PC-9 (cell line): Measurements from ENCODE around the gene TM4SF5. TPM values are rescaled to one million over a fixed set of nuclear protein-coding genes. Genes with fewer than 3 reads are reported as not detected.

Source experiments
- BruUV-seq: library from RNA; stranded (reverse); fragments of 400-500 nt; replicated peaks from 2 replicates; lab custom pipeline; 2021; lab: Mats Ljungman, UMichigan
- CTCF ChIA-PET: fragments of 300-600 bp; sonication (Branson Sonifier 250); formaldehyde crosslinking; loops from one replicate; lab custom pipeline; 2022; ENCODE audit warnings: antibody characterized with exemption; lab: Charles Lee
- POLR2A ChIA-PET: fragments of 300-600 bp; sonication (Branson Sonifier 250); formaldehyde crosslinking; loops from one replicate; lab custom pipeline; 2022; ENCODE audit warnings: antibody characterized with exemption; ENCODE audit not compliant: unreplicated experiment; lab: Charles Lee
- DNase-seq, 2 experiments: peaks; one replicate each; pipeline versions ENCODE4 v3.0.0 to v3.0.0-alpha.2; 2015 to 2022; ENCODE audit warnings: mixed read lengths in 1 of 2
- H2AFZ ChIP-seq: fragments of 200-600 bp; sonication (generic); 2 replicates; pipeline ENCODE4 v1.8.1; 2017; ENCODE audit warnings: antibody characterized with exemption
- H3F3A ChIP-seq: fragments of 200-600 bp; sonication (generic); 2 replicates; pipeline ENCODE4 v1.8.1; 2017; ENCODE audit warnings: antibody characterized with exemption, mild to moderate bottlenecking, low read depth; ENCODE audit not compliant: insufficient read depth
- H3K27ac ChIP-seq: fragments of 200-600 bp; sonication (generic); 2 replicates; pipeline ENCODE4 v1.6.1; 2016; ENCODE audit warnings: mixed run types
- H3K27me3 ChIP-seq: fragments of 200-600 bp; sonication (generic); 2 replicates; pipeline ENCODE4 v1.6.1; 2016; ENCODE audit warnings: low read depth, mixed run types; ENCODE audit not compliant: insufficient read depth
- H3K36me3 ChIP-seq: fragments of 200-600 bp; sonication (generic); 2 replicates; pipeline ENCODE4 v1.6.1; 2016; ENCODE audit warnings: low read depth, mixed run types
- H3K4me1 ChIP-seq: fragments of 200-600 bp; sonication (generic); replicated peaks from 2 replicates; pipeline ENCODE4 v1.6.1; 2016; ENCODE audit warnings: mixed run types; ENCODE audit not compliant: insufficient read depth
- H3K4me2 ChIP-seq: fragments of 200-600 bp; sonication (generic); 2 replicates; pipeline ENCODE4 v1.6.1; 2017; ENCODE audit warnings: mixed run types
- H3K4me3 ChIP-seq: fragments of 200-600 bp; sonication (generic); 2 replicates; pipeline ENCODE4 v1.6.1; 2016; ENCODE audit warnings: mixed run types
- H3K79me2 ChIP-seq: fragments of 200-600 bp; sonication (generic); 2 replicates; pipeline ENCODE4 v1.6.1; 2017; ENCODE audit warnings: low read depth, mixed run types
- H3K9me2 ChIP-seq: fragments of 200-600 bp; sonication (generic); 2 replicates; pipeline ENCODE4 v1.8.1; 2017; ENCODE audit warnings: mild to moderate bottlenecking; ENCODE audit not compliant: insufficient read depth
- H3K9me3 ChIP-seq: fragments of 200-600 bp; sonication (generic); 2 replicates; pipeline ENCODE4 v1.8.1; 2016; ENCODE audit warnings: low read depth; ENCODE audit not compliant: insufficient read depth
- H4K20me1 ChIP-seq: fragments of 200-600 bp; sonication (generic); 2 replicates; pipeline ENCODE4 v1.8.1; 2017; ENCODE audit not compliant: insufficient read depth
- EZH2 ChIP-seq: fragments of 200-600 bp; sonication (generic); IDR thresholded peaks from 2 replicates; pipeline ENCODE4 v1.8.0; 2017; ENCODE audit warnings: antibody characterized with exemption, low read depth
- intact Hi-C: fragments of 100-400 bp; cut with micrococcal nuclease; formaldehyde crosslinking; loops from one replicate; pipeline ENCODE4 v1.10.0; 2022; ENCODE audit not compliant: unreplicated experiment
- total RNA-seq: library from RNA; stranded (reverse); gene quantifications from 2 replicates; pipeline ENCODE4 v1.2.3, GENCODE V29; 2021
- TF ChIP-seq, protein P1 (sequence below): fragments of 200-600 bp; sonication (generic); conservative IDR thresholded peaks from 2 replicates; pipeline ENCODE4 v1.6.1; 2017; ENCODE audit warnings: mixed run types, antibody characterized with exemption, mild to moderate bottlenecking, moderate library complexity

TM4SF5 gene
- total RNA-seq, 1 experiment from 2014 or later, result not detected

DNA sequence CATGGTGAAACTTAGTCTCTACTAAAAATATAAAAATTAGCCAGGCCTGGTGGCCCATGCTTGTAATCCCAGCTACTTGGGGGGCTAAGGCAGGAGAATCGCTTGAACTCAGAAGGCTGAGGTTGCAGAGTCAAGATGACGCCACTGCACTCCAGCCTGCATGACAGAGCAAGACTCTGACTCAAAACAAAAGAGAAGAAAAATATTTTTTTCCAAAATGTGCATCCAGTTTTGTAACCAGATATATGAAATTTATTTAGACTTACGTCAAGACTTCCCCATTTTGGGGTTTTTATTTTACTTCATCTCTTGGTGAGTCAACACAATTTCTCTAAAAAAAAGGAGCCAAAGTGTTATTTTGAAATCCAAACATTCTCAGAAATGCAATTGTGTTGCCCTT is 5.5 kb upstream of the TM4SF5 start:
- Histone ChIP-seq H2AFZ (no peak overlapping the region), H3K27me3 (no peaks in the 10 kb centered on the region), H4K20me1 (no peaks in the 10 kb centered on the region), H3K9me3 (no peaks in the 10 kb centered on the region), H3F3A (no peaks in the 10 kb centered on the region), H3K79me2 (no peaks in the 10 kb centered on the region), H3K9me2 (no peaks in the 10 kb centered on the region), H3K27ac (no peak overlapping the region), H3K36me3 (no peaks in the 10 kb centered on the region), H3K4me3 (no peak overlapping the region), H3K4me2 (no peak overlapping the region), H3K4me1 (no peaks in the 10 kb centered on the region)
- no TSS peak for BruUV-seq
- intact Hi-C loops, result no loop called here
- no peak for DNase-seq
- TF ChIP-seq, protein P1, sequence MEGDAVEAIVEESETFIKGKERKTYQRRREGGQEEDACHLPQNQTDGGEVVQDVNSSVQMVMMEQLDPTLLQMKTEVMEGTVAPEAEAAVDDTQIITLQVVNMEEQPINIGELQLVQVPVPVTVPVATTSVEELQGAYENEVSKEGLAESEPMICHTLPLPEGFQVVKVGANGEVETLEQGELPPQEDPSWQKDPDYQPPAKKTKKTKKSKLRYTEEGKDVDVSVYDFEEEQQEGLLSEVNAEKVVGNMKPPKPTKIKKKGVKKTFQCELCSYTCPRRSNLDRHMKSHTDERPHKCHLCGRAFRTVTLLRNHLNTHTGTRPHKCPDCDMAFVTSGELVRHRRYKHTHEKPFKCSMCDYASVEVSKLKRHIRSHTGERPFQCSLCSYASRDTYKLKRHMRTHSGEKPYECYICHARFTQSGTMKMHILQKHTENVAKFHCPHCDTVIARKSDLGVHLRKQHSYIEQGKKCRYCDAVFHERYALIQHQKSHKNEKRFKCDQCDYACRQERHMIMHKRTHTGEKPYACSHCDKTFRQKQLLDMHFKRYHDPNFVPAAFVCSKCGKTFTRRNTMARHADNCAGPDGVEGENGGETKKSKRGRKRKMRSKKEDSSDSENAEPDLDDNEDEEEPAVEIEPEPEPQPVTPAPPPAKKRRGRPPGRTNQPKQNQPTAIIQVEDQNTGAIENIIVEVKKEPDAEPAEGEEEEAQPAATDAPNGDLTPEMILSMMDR, result no peak
- TF ChIP-seq EZH2, result no peak
- CTCF ChIA-PET, result no interaction called here
- POLR2A ChIA-PET, result no interaction called here

DNA sequence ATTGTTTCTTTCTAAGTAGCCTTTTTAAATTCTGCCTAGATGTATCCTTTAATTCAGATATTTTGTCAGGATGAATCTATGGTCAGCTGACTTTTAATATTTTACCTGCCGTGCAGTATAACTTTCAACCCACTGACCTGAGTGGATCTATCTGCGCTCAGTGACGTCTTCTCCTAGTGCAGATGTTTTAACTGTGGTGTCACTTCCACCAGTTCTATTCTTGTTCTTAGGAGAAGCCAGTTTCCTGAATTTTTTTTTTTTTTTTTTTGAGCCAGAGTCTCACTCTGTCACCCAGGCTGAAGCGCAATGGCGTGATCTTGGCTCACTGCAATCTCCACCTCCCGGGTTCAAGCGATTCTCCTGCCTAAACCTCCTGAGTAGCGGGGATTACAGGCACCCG is 5.0 kb upstream of the TM4SF5 start:
- BruUV-seq, result no TSS peak
- Histone ChIP-seq H2AFZ (no peak overlapping the region), H3K79me2 (no peaks in the 10 kb centered on the region), H3K9me2 (no peaks in the 10 kb centered on the region), H3K36me3 (no peaks in the 10 kb centered on the region), H3K4me1 (no peaks in the 10 kb centered on the region), H3K27me3 (no peaks in the 10 kb centered on the region), H3K27ac (no peak overlapping the region), H3K9me3 (no peaks in the 10 kb centered on the region), H3K4me3 (no peak overlapping the region), H3F3A (no peaks in the 10 kb centered on the region), H4K20me1 (no peaks in the 10 kb centered on the region), H3K4me2 (no peak overlapping the region)
- DNase-seq, result no peak
- ChIA-PET CTCF (no interaction called here), POLR2A (no interaction called here)
- intact Hi-C loops, result no loop called here
- TF ChIP-seq, protein P1, result no peak
- no peak for TF ChIP-seq EZH2

DNA sequence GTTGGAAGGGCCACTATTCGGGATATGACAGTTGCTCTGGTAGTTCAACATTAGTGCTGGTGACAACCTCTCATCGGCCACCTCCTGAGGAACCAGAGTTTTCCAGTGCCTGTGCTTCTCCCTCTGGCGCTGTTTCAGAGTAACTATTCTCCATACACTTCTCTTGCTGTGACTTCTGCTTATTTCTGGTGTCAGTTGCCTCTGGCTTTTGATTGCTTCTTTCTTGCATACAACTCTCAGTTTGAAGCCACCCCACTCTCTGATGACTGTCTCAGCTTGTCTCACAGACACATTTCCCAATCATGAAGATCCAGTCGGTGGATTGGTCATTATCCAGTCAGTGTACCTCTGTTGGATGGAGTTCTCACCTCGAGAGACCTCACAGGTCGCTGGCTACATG is 3.4 kb upstream of the TM4SF5 start:
- Histone ChIP-seq H3K9me2 (no peaks in the 10 kb centered on the region), H3K4me1 (no peaks in the 10 kb centered on the region), H3K27me3 (0 out of 2 replicates have a peak, but pooled peaks cover 4% of the 10 kb centered on the region), H3K9me3 (no peaks in the 10 kb centered on the region), H3K36me3 (no peaks in the 10 kb centered on the region), H3K4me2 (no peak overlapping the region), H4K20me1 (no peaks in the 10 kb centered on the region), H3K4me3 (no peak overlapping the region), H3F3A (no peaks in the 10 kb centered on the region), H3K79me2 (no peaks in the 10 kb centered on the region), H3K27ac (no peak overlapping the region), H2AFZ (no peak overlapping the region)
- BruUV-seq, result no TSS peak
- intact Hi-C loops, result no loop called here
- CTCF ChIA-PET, result no interaction called here
- TF ChIP-seq, protein P1, result no peak
- TF ChIP-seq EZH2, result no peak
- no peak for DNase-seq
- POLR2A ChIA-PET, result no interaction called here
